ENCODE measurements around the gene FAM111A. TPM values are rescaled to one million over a fixed set of nuclear protein-coding genes. Genes with fewer than 3 reads are reported as not detected.
A peak's percentile ranks its signal among the peaks of the same experiment; 100 is the strongest.
"Not testable (repeated sequence)": the region's sequence is repeated elsewhere in the genome, so short reads cannot be mapped to it uniquely, and the experiment has no call there.

Gene FAM111A, protein sequence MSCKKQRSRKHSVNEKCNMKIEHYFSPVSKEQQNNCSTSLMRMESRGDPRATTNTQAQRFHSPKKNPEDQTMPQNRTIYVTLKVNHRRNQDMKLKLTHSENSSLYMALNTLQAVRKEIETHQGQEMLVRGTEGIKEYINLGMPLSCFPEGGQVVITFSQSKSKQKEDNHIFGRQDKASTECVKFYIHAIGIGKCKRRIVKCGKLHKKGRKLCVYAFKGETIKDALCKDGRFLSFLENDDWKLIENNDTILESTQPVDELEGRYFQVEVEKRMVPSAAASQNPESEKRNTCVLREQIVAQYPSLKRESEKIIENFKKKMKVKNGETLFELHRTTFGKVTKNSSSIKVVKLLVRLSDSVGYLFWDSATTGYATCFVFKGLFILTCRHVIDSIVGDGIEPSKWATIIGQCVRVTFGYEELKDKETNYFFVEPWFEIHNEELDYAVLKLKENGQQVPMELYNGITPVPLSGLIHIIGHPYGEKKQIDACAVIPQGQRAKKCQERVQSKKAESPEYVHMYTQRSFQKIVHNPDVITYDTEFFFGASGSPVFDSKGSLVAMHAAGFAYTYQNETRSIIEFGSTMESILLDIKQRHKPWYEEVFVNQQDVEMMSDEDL
- total RNA-seq: 7.9 and 18.3 TPM in 2 replicates

DNA sequence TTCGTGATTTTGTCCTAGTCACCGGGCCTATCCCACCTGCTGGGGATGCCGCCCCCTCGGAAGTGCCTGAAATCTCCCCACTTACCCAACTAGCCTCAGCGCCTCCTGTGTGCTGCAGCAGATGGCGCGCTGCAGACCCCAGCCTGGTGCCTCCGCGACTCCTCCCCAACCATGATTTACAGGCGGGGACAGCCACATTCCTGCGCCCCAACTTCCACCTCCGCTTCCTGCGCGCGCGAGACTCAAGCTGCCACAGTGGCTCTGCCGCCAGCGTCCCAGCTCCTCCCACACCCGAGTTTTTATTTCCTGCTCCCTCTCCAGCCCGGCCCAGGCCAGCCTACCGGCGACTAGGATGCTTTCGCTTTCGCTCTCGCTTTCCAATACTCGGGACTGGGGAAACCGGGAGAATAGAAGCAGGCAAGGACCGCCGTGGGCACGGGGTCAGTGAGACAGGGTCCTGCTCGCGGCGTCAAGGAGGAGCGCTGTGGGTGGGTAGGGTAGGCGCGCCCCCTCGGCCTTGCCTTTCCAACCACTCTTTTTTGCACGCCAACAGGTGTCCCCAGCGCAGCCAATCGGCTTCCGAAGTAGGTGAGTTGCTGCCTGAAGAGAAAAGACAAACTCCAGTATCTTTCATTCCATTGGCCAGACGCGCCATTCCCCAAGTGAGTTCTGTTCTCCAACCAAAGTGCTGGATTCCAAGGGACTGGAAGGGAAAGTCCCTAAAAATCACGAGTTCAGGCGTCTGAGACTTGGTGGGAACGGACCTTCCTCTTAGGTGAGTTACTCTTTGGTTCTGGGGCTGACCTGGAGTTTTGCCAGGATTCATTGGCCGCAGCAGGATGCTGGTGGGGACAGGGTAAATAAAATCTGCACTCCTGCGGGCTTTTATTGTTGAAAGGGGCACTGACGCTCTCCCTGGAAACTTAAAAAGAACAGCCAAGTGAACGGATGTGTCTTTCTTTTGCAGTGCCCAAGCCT is at the start of gene FAM111A:
FAM111A (plus strand) TSS at position 327 of the 978 bp plus-strand sequence. CDS start 6,017 bp downstream, outside the sequence.
- TF ChIP-seq, protein P1, sequence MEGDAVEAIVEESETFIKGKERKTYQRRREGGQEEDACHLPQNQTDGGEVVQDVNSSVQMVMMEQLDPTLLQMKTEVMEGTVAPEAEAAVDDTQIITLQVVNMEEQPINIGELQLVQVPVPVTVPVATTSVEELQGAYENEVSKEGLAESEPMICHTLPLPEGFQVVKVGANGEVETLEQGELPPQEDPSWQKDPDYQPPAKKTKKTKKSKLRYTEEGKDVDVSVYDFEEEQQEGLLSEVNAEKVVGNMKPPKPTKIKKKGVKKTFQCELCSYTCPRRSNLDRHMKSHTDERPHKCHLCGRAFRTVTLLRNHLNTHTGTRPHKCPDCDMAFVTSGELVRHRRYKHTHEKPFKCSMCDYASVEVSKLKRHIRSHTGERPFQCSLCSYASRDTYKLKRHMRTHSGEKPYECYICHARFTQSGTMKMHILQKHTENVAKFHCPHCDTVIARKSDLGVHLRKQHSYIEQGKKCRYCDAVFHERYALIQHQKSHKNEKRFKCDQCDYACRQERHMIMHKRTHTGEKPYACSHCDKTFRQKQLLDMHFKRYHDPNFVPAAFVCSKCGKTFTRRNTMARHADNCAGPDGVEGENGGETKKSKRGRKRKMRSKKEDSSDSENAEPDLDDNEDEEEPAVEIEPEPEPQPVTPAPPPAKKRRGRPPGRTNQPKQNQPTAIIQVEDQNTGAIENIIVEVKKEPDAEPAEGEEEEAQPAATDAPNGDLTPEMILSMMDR (IDR thresholded peaks at IDR 0.05; ENCODE audit: insufficient read depth, low read length, severe bottlenecking): peak; percentile 15
- Histone ChIP-seq H3K4me3 (ENCODE audit: low read depth, low read length) (peak within 1 kb of the TSS; percentile 86), H3K36me3 (ENCODE audit: control insufficient read depth, insufficient read depth, low read length) (no peaks in the 10 kb centered on the region), H3K27me3 (ENCODE audit: control insufficient read depth, insufficient read depth, low read length) (no peaks in the 10 kb centered on the region)
- DNase-seq (ENCODE audit: low read depth) (peak; percentile 93), FAIRE-seq (peak; percentile 28)

DNA sequence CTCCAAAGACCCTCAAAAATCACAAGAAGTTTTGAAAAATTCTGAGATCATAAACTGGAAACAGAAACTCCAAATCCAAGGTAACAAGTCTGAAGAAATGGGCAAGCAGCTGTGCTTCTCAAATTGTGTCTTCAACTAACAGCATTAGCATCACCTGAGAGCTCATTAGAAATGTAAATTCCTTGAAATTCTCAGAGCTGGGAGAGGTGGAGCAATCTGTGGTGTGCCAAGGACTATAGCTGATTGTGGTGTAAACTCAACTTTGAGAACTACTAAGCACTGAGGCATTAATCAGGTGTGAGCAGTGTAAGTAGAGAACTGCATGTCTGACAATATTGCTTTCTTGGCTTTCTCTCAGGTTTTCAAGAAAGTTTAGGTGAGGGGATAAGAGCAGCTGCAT is 49.1 kb upstream of the FAM111A start:
- not testable (repeated sequence) for DNase-seq (ENCODE audit: low read depth); FAIRE-seq; H3K27me3 ChIP-seq (ENCODE audit: control insufficient read depth, insufficient read depth, low read length); H3K36me3 ChIP-seq (ENCODE audit: control insufficient read depth, insufficient read depth, low read length); H3K4me3 ChIP-seq (ENCODE audit: low read depth, low read length)

DNA sequence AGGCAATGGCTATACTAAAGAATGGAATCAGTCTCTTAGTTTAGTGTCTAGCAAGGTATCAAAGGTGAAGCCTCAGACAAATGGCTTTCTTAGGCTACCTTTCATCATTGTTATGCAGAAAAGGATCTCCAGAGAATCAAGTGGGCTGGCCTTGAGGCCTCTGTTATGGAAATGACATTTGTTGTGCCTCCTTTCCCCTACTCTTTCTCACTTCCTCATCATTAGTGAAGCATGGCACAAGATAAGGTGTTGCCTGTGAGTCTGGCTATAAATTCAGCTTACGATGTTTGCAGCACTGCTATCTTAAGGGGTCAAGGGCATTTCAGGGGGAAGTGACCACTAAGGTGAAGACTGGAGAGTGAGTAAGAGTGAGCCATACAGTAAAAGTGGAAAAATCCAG is 47.4 kb upstream of the FAM111A start:
- FAIRE-seq: peak; percentile 88
- not testable (repeated sequence) for H3K27me3 ChIP-seq (ENCODE audit: control insufficient read depth, insufficient read depth, low read length); H3K36me3 ChIP-seq (ENCODE audit: control insufficient read depth, insufficient read depth, low read length); DNase-seq (ENCODE audit: low read depth); H3K4me3 ChIP-seq (ENCODE audit: low read depth, low read length)

DNA sequence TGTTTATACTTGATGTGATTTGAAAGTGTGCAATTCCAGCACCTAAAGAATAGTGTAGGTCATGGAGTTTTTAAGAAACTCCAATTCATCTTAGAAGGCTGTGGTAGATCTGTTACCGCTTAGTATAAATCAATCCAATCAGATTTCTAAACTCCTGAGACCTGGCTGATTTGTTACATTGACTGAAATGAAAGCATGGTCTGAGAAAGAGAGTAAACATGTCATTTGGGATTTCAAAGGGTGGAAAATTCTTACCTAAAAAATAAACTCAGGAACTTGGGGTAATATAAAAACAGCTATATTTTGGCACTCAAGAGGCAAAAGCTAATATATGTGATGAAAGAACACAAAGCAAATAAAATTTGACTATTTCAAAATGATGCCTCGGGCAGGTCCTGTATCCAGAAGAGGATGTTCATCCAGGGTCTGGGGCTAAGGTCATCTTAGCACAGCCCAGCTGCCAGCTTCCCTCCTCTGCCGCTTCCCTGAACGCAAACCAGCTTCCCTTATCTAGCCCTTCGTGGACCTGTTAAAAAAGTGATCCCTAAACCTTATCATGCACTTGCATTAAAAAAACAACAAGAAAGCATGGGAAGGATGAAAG is 46.6 kb upstream of the FAM111A start:
- not testable (repeated sequence) for H3K4me3 ChIP-seq (ENCODE audit: low read depth, low read length); FAIRE-seq; H3K27me3 ChIP-seq (ENCODE audit: control insufficient read depth, insufficient read depth, low read length); H3K36me3 ChIP-seq (ENCODE audit: control insufficient read depth, insufficient read depth, low read length); DNase-seq (ENCODE audit: low read depth)

DNA sequence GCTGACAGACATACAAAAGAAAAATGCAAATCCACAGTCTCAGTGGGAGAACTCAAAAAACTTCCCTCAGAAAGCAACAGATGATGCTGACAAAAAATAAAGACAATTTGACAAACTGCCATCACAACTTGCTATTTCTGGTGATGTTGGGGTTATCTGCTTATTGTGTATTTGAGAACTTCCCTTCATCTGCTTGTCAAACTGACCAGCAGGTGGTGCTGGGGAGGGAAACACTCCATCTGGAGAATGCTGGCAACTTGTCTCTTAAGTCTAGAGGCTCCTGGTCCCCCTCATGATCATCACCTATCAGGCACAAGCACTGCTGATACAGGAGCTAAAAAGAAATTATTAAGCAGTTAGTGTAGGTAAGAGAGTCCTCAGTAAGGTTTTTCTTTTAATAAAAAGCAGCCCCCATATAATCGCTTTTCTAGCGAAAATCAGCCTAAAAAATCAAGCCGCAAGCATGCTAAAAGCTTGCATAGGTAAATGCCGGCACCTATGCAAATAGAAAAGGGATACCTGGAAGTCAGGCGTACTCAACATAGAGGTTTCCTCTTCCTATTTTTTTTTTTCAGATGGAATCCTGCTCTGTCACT is 45.4 kb upstream of the FAM111A start:
- H3K36me3 ChIP-seq (ENCODE audit: control insufficient read depth, insufficient read depth, low read length): no peaks in the 10 kb centered on the region
- H3K27me3 ChIP-seq (ENCODE audit: control insufficient read depth, insufficient read depth, low read length): no peaks in the 10 kb centered on the region
- FAIRE-seq (no peak), DNase-seq (ENCODE audit: low read depth) (peak; percentile 47)
- TF ChIP-seq, protein P1 (IDR thresholded peaks at IDR 0.05; ENCODE audit: insufficient read depth, low read length, severe bottlenecking): peak; percentile 74
- H3K4me3 ChIP-seq (ENCODE audit: low read depth, low read length): no peak overlapping the region

DNA sequence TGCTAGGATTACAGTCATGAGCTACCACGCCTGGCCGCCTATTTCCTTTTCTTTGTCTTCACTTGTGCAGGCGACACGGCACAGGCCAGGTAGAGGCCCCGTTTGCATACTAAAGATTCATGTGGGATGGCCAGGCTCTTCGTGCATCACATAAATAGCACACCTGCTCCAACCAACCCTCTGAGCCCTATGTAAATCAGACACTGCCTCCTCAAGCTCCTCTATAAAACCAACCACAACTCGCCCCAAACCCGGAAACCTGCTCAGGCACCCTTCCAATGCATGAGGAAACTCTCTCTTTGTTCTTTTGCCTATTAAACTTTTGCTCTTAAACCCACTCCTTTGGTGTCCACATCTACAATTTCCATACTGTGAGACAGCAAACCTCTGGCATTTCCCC is 44.7 kb upstream of the FAM111A start:
- not testable (repeated sequence) for DNase-seq (ENCODE audit: low read depth); H3K27me3 ChIP-seq (ENCODE audit: control insufficient read depth, insufficient read depth, low read length); H3K36me3 ChIP-seq (ENCODE audit: control insufficient read depth, insufficient read depth, low read length); H3K4me3 ChIP-seq (ENCODE audit: low read depth, low read length); FAIRE-seq

DNA sequence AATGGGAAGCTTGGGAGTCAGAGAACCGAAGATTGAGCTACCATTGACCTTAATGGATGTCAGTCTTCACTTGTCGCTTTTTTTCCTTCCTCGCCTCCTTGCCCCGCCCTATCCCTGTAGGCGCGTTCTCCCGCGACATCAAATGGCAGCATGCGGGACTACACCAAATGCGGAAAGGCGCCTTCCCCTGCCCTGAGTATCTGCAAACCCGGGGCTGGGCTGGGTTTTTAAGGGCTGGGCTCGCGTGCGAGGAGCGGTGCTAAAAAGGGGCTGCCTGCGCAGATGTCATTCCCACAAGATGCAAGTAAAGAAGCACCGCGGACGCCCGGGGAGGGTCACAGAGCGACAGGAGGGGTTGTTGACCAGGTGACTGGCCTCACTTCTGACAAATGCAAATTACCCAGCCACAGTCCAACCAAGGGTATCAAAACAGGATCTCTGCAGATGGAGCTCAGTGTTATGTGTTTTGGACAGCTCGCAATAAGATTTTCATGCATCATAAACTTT is 40.3 kb upstream of the FAM111A start:
- peak overlapping the region; percentile 25 for H3K4me3 ChIP-seq (ENCODE audit: low read depth, low read length)
- no peaks in the 10 kb centered on the region for H3K36me3 ChIP-seq (ENCODE audit: control insufficient read depth, insufficient read depth, low read length)
- TF ChIP-seq, protein P1 (IDR thresholded peaks at IDR 0.05; ENCODE audit: insufficient read depth, low read length, severe bottlenecking): peak; percentile 39
- DNase-seq (ENCODE audit: low read depth) (peak; percentile 31), FAIRE-seq (no peak)
- no peaks in the 10 kb centered on the region for H3K27me3 ChIP-seq (ENCODE audit: control insufficient read depth, insufficient read depth, low read length)

All from bronchial epithelial cell (primary cell).